RWPE2 (cell line): ENCODE results near the gene DHX29.

Experiments
- ATAC-seq: fragments of 200-7000 bp; cut with Tn5 transposase; 3 replicates; pipeline ENCODE4 v1.9.1; 2021; ENCODE audit warnings: low read depth
- DNase-seq: peaks from one replicate; pipeline ENCODE4 v3.0.0-alpha.2; 2020; ENCODE audit warnings: low spot score
- H3K27ac ChIP-seq: fragments of 450-650 bp; 2 replicates; pipeline ENCODE4 v1.5.1; 2017; ENCODE audit warnings: mild to moderate bottlenecking; ENCODE audit not compliant: poor library complexity, severe bottlenecking
- H3K27me3 ChIP-seq: fragments of 250-450 bp; sonication (Bioruptor Pico); 2 replicates; pipeline ENCODE4 v1.5.1; 2021; ENCODE audit warnings: mild to moderate bottlenecking, moderate library complexity; ENCODE audit not compliant: insufficient read depth, poor library complexity, severe bottlenecking
- H3K36me3 ChIP-seq: fragments of 250-450 bp; sonication (Bioruptor Pico); 2 replicates; pipeline ENCODE4 v1.5.1; 2020; ENCODE audit warnings: low read depth, mild to moderate bottlenecking, moderate library complexity
- H3K4me1 ChIP-seq: fragments of 250-450 bp; sonication (Bioruptor Pico); 2 replicates; pipeline ENCODE4 v1.5.1; 2021; ENCODE audit warnings: mild to moderate bottlenecking, moderate library complexity; ENCODE audit not compliant: insufficient read depth, poor library complexity, severe bottlenecking
- H3K4me3 ChIP-seq: fragments of 250-450 bp; sonication (Bioruptor Pico); 2 replicates; pipeline ENCODE4 v1.5.1; 2021; ENCODE audit warnings: mild to moderate bottlenecking, moderate library complexity; ENCODE audit not compliant: severe bottlenecking
- H3K9me3 ChIP-seq: fragments of 250-450 bp; sonication (Bioruptor Pico); 2 replicates; pipeline ENCODE4 v1.5.1; 2021; ENCODE audit warnings: mild to moderate bottlenecking, moderate library complexity; ENCODE audit not compliant: severe bottlenecking
- CTCF ChIP-seq: fragments of 450-650 bp; IDR thresholded peaks from one replicate; pipeline ENCODE4 v1.5.1; 2017; ENCODE audit warnings: mild to moderate bottlenecking, moderate library complexity; ENCODE audit not compliant: poor library complexity, severe bottlenecking

DHX29 gene

GRCh38 chr5:55316837-55317236 lies 9.3 kb upstream of the DHX29 start:
- TF ChIP-seq CTCF = no peak
- H3K4me1 ChIP-seq = no peaks in the 10 kb centered on the region
- no peaks in the 10 kb centered on the region for H3K27me3 ChIP-seq
- DNase-seq = no peak
- ATAC-seq = no peak
- H3K9me3 ChIP-seq = no peaks in the 10 kb centered on the region
- H3K27ac ChIP-seq = no peak overlapping the region
- peaks cover 26% of the 10 kb centered on the region for H3K36me3 ChIP-seq
- H3K4me3 ChIP-seq = no peak overlapping the region

GRCh38 chr5:55316289-55316688 lies 8.8 kb upstream of the DHX29 start:
- Histone ChIP-seq H3K36me3 (peaks cover 31% of the 10 kb centered on the region), H3K27me3 (no peaks in the 10 kb centered on the region), H3K27ac (no peak overlapping the region), H3K9me3 (no peaks in the 10 kb centered on the region), H3K4me3 (no peak overlapping the region), H3K4me1 (no peaks in the 10 kb centered on the region)
- TF ChIP-seq CTCF = no peak
- ATAC-seq (no peak), DNase-seq (no peak)

- Histone ChIP-seq H3K9me3 (no peaks in the 10 kb centered on the region), H3K4me3 (no peak overlapping the region), H3K36me3 (peaks cover 36% of the 10 kb centered on the region), H3K4me1 (peaks cover 12% of the 10 kb centered on the region), H3K27ac (no peak overlapping the region), H3K27me3 (no peaks in the 10 kb centered on the region)
- no peak for TF ChIP-seq CTCF
- ATAC-seq (no peak), DNase-seq (no peak)
These were observed 6.5 kb upstream of the DHX29 start for GRCh38 chr5:55313870-55314617.

GRCh38 chr5:55308254-55308836 lies 851 bp upstream of the DHX29 start:
- Histone ChIP-seq H3K27me3 (no peaks in the 10 kb centered on the region), H3K4me3 (peak overlapping the region; percentile 86), H3K27ac (peak overlapping the region; percentile 79), H3K9me3 (no peaks in the 10 kb centered on the region), H3K36me3 (peaks cover 36% of the 10 kb centered on the region), H3K4me1 (peaks cover 34% of the 10 kb centered on the region)
- no peak for DNase-seq
- ATAC-seq = no peak
- TF ChIP-seq CTCF = peak; percentile 49
